Measurements from ENCODE around the gene PTPRG.

The PTPRG gene

GRCh38 chr3:61828880-61829721 lies 267.7 kb downstream of the PTPRG start:
- TF ChIP-seq CTCF (conservative IDR thresholded peaks at IDR 0.05) = no peak
- H3K27ac ChIP-seq = no peak overlapping the region

GRCh38 chr3:61829722-61830350 lies 268.5 kb downstream of the PTPRG start:
- TF ChIP-seq CTCF (conservative IDR thresholded peaks at IDR 0.05) = no peak
- H3K27ac ChIP-seq = no peak overlapping the region

GRCh38 chr3:61831973-61832372 lies 270.6 kb downstream of the PTPRG start:
- TF ChIP-seq CTCF (conservative IDR thresholded peaks at IDR 0.05) = no peak

GRCh38 chr3:61832375-61833229 lies 271.2 kb downstream of the PTPRG start:
- no peak overlapping the region for H3K27ac ChIP-seq
- TF ChIP-seq CTCF (conservative IDR thresholded peaks at IDR 0.05) = no peak

More at GRCh38 chr3:61831973-61832372, 270.6 kb downstream of the PTPRG start:
- no peak overlapping the region for H3K27ac ChIP-seq

- TF ChIP-seq CTCF (conservative IDR thresholded peaks at IDR 0.05) = no peak
- H3K27ac ChIP-seq = no peak overlapping the region
These were observed 277.9 kb downstream of the PTPRG start for GRCh38 chr3:61839256-61839655.

- TF ChIP-seq CTCF (conservative IDR thresholded peaks at IDR 0.05) = no peak
- no peak overlapping the region for H3K27ac ChIP-seq
These were observed 279.9 kb downstream of the PTPRG start for GRCh38 chr3:61841111-61841845.

Measured in VCaP (cell line).